ENCODE results near the gene PICALM. TPM values are rescaled to one million over a fixed set of nuclear protein-coding genes. Genes with fewer than 3 reads are reported as not detected.

The PICALM gene
- total and polyA plus RNA-seq, 2 of the 4 experiments (the other 2 are of a cell fraction) = 235 to 453 TPM

GRCh38 chr11:85961930-85962363 lies 106.9 kb downstream of the PICALM start:
- 75% methylated on average over 4 of the region's 5 CpGs; no CpG with 5 or more reads in 1 of the 2 experiments for WGBS, 2 experiments (ENCODE audit: extremely low coverage in 2 of 2, insufficient read length in 1 of 2)
- H3K18ac ChIP-seq (ENCODE audit: low read depth, low read length) = 0 out of 2 replicates have a peak overlapping the region, but pooled peaks have one; percentile 41
- no peak overlapping the region for H3K4me3 ChIP-seq (ENCODE audit: insufficient read depth, low read depth, low read length)
- in situ Hi-C loops (cut with MboI; ENCODE audit: low sequenced_read_pairs) (no loop called here), intact Hi-C loops (cut with micrococcal nuclease) (no loop called here), dilution Hi-C loops (cut with HindIII; ENCODE audit: low sequenced_read_pairs, unreplicated experiment) (no loop called here)
- H2BK20ac ChIP-seq (ENCODE audit: low read depth, low read length) = no peak overlapping the region
- H3K9me1 ChIP-seq (ENCODE audit: insufficient read depth, low read length) = peaks cover 20% of the 10 kb centered on the region
- no peak overlapping the region for H2BK15ac ChIP-seq (ENCODE audit: low read depth, low read length)
- no peak overlapping the region for H3K14ac ChIP-seq (replicated peaks; ENCODE audit: low read depth, low read length)
- H3K4ac ChIP-seq (ENCODE audit: low read depth, low read length) = no peak overlapping the region
- H4K20me1 ChIP-seq (ENCODE audit: insufficient read depth, low read length) = peaks cover 36% of the 10 kb centered on the region
- H3K56ac ChIP-seq (ENCODE audit: extremely low read depth, insufficient read depth, low read length) = no peak overlapping the region
- no peak overlapping the region for H3K23ac ChIP-seq (ENCODE audit: low read depth, low read length)
- no TSS peak for BruUV-seq (replicated peaks)
- H4K91ac ChIP-seq (ENCODE audit: insufficient read depth, low read depth, low read length) = no peak overlapping the region
- peak overlapping the region; percentile 44 for H2BK5ac ChIP-seq (ENCODE audit: low read depth, low read length, poor library complexity, severe bottlenecking)
- CTCF ChIA-PET = no interaction called here
- H3K4me1 ChIP-seq (ENCODE audit: control insufficient read depth, insufficient read depth, low read length) = peaks cover 10% of the 10 kb centered on the region
- ATAC-seq (ENCODE audit: low read depth) (no peak; the same call in 1 of the 2 replicates), DNase-seq (peak; percentile 67)
- POLR2A ChIA-PET (ENCODE audit: unreplicated experiment) = no interaction called here
- no peak overlapping the region; the same call in 1 of the 2 replicates for H3K4me2 ChIP-seq (ENCODE audit: low read depth, low read length)
- H4K8ac ChIP-seq (ENCODE audit: low read depth in 2 of 2, low read length in 2 of 2) = no peak overlapping the region
- no peak overlapping the region for H2BK120ac ChIP-seq (ENCODE audit: low read depth, low read length)
- H3K36me3 ChIP-seq (ENCODE audit: control insufficient read depth, insufficient read depth, low read length) = peaks cover 21% of the 10 kb centered on the region
- no peak overlapping the region for H3K9ac ChIP-seq (ENCODE audit: low read depth, low read length)
- H2AFZ ChIP-seq (replicated peaks; ENCODE audit: low read length, poor library complexity) = no peak overlapping the region
- H3K79me1 ChIP-seq (ENCODE audit: low read depth in 1 of 2, low read length in 2 of 2) = peaks cover 18 to 63% of the 10 kb centered on the region in 2 experiments
- H2AK5ac ChIP-seq (ENCODE audit: low read depth, low read length) = no peak overlapping the region
- no peak overlapping the region for H2AK9ac ChIP-seq (replicated peaks; ENCODE audit: low read depth, low read length, poor library complexity)
- H3K27ac ChIP-seq (ENCODE audit: insufficient read depth, low read length) = no peak overlapping the region
- TF ChIP-seq, protein P1, sequence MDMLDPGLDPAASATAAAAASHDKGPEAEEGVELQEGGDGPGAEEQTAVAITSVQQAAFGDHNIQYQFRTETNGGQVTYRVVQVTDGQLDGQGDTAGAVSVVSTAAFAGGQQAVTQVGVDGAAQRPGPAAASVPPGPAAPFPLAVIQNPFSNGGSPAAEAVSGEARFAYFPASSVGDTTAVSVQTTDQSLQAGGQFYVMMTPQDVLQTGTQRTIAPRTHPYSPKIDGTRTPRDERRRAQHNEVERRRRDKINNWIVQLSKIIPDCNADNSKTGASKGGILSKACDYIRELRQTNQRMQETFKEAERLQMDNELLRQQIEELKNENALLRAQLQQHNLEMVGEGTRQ (IDR thresholded peaks at IDR 0.05; ENCODE audit: low read depth, low read length) = no peak
- TF ChIP-seq POLR2A (IDR thresholded peaks at IDR 0.05; ENCODE audit: low read depth, low read length) (no peak), RFX5 (IDR thresholded peaks at IDR 0.05; ENCODE audit: low read depth, low read length) (no peak)
- no peaks in the 10 kb centered on the region for H3K9me3 ChIP-seq (ENCODE audit: control insufficient read depth, insufficient read depth, low read length)
- H4K5ac ChIP-seq (ENCODE audit: low read depth, low read length) = no peak overlapping the region
- no peaks in the 10 kb centered on the region for H3K27me3 ChIP-seq (ENCODE audit: control insufficient read depth, insufficient read depth, low read length)

Measured in IMR-90 (cell line).